Measurements from ENCODE around the gene COQ9.
"Not testable (repeated sequence)": the region's sequence is repeated elsewhere in the genome, so short reads cannot be mapped to it uniquely, and the experiment has no call there.

Gene COQ9, protein sequence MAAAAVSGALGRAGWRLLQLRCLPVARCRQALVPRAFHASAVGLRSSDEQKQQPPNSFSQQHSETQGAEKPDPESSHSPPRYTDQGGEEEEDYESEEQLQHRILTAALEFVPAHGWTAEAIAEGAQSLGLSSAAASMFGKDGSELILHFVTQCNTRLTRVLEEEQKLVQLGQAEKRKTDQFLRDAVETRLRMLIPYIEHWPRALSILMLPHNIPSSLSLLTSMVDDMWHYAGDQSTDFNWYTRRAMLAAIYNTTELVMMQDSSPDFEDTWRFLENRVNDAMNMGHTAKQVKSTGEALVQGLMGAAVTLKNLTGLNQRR

GRCh38 chr16:57447186-57447962, at the start of gene COQ9, which contains the start of gene CIAPIN1:
Gene COQ9, plus strand, starts transcription at chr16:57447479. Its CDS starts 27 bp downstream, at chr16:57447506.
Gene CIAPIN1, minus strand, starts transcription at chr16:57447385. Its CDS starts 6,457 bp downstream, at chr16:57440928.
- peak; percentile 94 for DNase-seq

GRCh38 chr16:57397493-57397892, 49.8 kb upstream of the COQ9 start:
- DNase-seq: not testable (repeated sequence)

DNA sequence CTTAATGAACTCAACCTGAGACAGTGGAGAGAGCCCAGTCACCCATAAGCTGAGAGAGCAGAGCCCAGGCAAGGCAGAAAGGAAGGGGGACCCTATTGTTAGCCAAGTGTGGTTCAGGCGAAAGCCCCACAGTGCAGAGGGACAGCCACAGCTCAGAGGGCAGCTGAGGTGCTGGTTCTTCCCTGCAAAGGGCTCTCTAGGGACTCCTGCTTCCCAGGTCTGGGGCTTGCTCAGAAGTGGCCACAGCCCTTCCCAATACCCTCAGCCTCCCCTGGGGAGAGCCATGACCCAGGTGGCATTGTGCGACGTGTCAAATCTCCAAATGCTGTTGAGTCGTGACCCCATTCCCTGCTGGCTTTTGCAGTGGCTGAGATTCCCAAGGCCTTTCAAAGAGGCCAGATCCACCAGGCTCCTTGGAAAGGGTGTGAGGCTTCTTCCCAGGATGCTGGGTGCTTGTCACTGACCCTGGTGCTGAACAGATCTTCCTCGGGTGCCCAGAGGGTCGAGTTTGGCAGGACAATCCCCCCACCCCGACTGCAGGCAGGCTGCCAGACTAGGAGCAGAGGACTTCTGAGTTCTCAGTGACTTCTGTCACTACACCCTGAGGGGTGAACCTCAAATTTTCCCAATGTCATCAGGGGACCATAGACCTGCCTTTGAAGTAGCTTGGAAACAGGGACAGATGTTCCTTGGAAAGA, 45.2 kb upstream of the COQ9 start:
- DNase-seq: no peak

GRCh38 chr16:57403965-57404817, 43.1 kb upstream of the COQ9 start, which contains the start of gene CCL17:
Gene CCL17, plus strand, starts transcription at chr16:57404767. Its CDS starts 9,166 bp downstream, at chr16:57413933.
- no peak for DNase-seq

- DNase-seq: no peak
Measured at GRCh38 chr16:57405097-57405496, 42.2 kb upstream of the COQ9 start.

DNA sequence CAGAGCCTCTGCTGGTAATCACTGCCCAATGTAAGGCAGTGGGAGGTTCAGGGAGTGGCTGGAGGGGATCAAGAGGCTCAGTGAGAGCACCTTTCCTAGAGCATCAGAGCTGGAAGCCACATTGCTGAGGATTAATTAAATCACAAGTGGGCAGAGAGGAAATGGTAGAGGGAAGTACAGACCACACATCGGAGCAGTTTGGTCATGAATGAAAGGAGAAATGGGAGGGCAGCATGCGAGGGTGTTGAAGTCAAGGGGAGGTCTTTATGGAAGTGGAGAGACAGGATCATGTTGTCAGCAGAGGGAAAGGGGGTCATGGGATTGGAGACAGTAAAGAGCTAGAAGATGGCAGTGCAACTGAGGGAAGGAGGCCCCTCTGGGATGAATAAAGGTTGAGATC, 40.4 kb upstream of the COQ9 start:
- no peak for DNase-seq

- DNase-seq: no peak
Measured at GRCh38 chr16:57407521-57408353, 39.5 kb upstream of the COQ9 start.

- no peak for DNase-seq
Measured at GRCh38 chr16:57409065-57409464, 38.2 kb upstream of the COQ9 start.

DNA sequence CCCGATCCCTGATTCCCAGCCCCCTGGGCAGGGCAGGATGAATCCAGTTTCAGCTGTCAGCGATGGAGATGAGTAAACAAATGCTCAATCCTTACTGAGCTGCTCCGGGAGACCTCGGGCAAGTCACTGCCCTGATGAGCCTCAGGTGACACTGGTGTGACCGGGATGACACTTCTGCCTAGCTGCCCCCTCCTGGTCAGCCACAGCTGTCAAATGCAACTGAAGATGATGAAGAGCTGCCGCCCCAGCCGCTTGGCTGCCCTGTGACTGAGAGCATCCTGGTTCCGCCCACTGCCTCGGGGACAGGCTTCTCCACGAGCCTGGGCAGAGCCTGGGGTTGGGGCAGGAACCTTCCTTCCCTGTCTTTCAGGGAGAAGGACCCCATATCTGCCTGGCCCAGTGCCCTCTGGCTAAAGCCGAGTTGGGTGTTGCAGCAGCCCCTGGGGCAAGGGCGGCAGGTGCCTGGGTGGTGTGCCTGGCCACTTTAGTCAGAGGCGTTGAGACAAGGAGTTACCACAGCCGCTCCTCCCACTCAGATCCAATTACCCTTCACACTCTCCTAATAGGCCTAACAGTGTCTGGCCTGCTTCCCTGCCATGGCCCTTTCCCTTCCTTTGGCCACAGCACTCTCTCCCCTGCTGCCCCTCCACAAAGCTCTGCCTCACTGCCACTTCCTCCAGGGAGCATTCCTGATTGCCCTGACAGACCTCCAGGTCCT, 37.2 kb upstream of the COQ9 start:
- peak; percentile 81 for DNase-seq

DNA sequence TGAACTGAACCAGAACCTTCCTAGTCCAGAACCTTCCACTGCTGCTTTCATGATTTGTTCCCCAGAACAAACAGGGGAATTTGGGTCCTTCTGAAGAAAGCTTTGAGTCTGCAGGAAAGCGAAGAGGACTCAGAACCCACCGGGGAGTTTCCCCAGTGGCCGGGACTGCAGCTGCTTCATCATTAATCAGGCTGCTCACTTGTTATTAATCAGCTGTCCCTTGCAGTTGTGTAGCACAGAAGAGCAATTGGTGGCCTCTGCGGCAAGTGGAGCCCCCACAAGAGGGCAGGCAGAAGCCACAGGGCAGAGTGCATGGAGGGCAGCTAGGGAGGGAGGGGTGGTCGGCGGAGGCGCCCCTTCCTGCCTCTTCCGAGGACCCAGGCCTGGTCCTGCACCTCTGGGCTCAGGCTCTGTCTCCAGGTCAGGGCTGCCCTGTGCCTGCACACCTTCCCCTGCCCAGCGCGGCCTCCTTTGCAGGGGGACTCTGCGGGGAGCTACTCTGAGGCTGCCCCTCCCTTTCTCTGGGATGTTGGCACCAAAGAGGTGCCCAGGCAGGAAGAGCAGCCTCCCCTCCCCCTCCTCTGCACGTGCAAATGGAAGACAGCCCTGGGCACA, 35.8 kb upstream of the COQ9 start:
- no peak for DNase-seq

- DNase-seq: no peak
Measured at GRCh38 chr16:57412584-57412983, 34.7 kb upstream of the COQ9 start.

- no peak for DNase-seq
Measured at GRCh38 chr16:57413301-57413730, 34.0 kb upstream of the COQ9 start.

DNA sequence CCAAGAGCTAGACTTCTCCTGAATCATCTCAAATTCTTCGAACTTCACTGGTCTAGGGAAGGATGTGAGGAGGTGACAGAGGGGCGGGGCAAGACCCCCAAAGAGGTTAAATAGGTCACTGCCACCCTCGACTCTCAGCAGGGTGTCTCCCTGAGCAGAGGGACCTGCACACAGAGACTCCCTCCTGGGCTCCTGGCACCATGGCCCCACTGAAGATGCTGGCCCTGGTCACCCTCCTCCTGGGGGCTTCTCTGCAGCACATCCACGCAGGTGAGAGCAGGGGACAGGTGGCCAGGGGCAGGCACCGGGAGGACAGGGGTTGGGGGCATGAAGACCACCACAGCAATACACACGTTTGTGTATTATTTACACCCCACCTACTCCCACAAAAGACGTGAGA, 33.5 kb upstream of the COQ9 start:
- DNase-seq: no peak

GRCh38 chr16:57416084-57416483, 31.2 kb upstream of the COQ9 start:
- DNase-seq: no peak

DNA sequence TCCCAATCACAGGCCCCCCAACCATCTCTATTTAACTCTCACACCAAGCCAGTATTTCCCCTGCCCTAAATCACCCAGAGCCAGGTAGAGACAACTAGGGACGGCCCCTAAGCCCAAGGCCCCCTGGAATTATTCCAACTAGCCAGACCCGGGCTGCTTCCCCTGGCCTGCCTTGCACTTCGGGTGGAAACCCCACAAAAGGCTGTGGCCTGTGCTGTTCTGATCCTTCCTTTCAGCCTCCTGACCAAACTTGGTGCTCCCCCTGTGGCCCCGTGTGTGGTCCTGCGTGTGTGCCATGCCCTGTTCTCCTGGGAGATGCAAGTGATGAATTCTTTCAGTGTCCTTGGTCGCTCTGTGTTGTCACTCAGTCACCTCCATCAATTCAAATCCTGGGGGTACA, 27.8 kb upstream of the COQ9 start:
- no peak for DNase-seq

DNA sequence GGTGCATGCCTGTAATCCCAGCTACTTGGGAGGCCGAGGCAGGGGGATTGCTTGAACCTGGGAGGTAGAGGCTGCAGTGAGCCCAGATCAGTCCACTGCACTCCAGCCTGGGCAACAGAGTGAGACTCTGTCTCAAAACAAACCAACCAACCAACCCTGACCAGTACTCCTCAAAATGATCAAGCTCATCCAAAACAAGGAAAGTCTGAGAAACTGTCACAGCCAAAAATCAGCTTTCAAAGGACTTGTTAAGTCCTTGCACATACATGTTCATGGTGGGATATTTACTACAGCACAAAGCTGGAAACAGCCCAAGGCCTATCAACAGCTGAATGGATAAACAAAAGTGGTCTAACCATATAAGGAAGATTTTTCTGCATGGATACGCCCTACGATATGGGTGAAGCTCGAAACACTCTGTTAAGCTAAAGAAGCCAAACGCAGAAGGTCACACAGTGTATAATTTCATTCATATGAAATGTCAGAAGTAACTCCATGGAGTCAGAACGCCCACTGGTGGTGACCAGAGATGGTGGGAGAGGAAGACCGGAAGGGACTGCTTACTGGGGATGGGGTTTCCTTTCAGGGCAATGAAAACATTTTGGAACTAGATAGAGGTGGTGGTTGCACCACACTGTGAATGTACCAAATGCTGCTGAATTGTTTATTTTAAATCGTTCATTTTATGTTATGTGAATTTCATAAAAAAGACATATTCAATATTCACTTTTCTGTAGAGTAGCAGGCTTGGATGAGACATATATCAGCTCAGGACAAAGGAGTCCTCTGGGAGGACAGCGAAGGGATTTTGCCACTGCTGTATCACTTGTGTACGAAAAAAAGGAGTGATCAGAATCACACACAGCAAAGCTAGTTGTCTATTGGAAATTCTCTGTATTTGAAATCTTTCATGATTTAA, 25.0 kb upstream of the COQ9 start:
- DNase-seq: peak; percentile 69

DNA sequence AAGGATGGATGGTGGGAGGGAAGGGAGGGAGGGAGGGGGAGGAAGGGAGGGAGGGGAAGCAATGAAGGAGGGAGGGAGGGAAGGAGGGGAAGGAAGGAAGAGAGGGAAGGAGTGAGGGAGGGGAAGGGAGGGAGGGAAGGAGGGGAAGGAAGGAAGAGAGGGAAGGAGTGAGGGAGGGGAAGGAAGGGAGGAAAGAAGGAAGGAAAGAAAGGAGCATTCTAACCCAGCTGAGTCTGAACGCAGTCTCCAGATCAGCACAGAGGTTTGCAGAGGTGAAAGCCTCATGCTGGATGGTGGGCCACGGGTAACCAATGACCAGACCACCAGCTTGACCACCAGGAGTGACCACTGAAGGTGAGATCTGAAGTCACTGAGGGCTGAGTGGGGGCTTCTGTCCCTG, 24.1 kb upstream of the COQ9 start:
- DNase-seq: no peak

GRCh38 chr16:57424583-57424982, 22.7 kb upstream of the COQ9 start:
- no peak for DNase-seq

- no peak for DNase-seq
Measured at GRCh38 chr16:57426356-57426755, 20.9 kb upstream of the COQ9 start.

Data from NCI-H82 (cell line).